Midbrain (tissue), 1 donor: Measurements from ENCODE around the gene FAM13A.
"Not testable (repeated sequence)": the region's sequence is repeated elsewhere in the genome, so short reads cannot be mapped to it uniquely, and the experiment has no call there.

Experiments used
- DNase-seq: peaks from one replicate; lab custom pipeline; 2025; lab: John Stamatoyannopoulos, UW

Gene FAM13A

GRCh38 chr4:88958080-88958479, 98.9 kb downstream of the FAM13A start:
- DNase-seq = no peak

DNA sequence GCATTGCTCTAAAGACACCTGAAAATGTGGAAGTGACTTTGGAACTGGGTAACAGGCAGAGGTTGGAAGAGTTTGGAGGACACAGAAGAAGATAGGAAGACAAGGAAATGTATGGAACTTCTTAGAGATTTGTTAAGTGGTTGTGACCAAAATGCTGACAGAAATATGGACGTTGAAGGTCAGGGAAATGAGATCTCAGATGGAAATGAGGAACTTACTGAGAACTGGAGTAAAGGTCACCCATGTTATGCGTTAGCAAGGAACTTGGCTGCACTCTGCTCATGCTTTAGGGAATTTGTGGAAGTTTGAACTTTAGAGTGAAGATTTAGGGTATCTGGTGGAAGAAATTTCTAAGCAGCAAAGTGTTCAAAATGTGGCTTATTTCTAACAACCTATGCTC, 99.4 kb downstream of the FAM13A start:
- no peak for DNase-seq

GRCh38 chr4:88955580-88956380, 101.2 kb downstream of the FAM13A start:
- no peak for DNase-seq

- no peak for DNase-seq
Measured at GRCh38 chr4:88953400-88953799, 103.6 kb downstream of the FAM13A start.

GRCh38 chr4:88952081-88952480, 104.9 kb downstream of the FAM13A start:
- DNase-seq = no peak

DNA sequence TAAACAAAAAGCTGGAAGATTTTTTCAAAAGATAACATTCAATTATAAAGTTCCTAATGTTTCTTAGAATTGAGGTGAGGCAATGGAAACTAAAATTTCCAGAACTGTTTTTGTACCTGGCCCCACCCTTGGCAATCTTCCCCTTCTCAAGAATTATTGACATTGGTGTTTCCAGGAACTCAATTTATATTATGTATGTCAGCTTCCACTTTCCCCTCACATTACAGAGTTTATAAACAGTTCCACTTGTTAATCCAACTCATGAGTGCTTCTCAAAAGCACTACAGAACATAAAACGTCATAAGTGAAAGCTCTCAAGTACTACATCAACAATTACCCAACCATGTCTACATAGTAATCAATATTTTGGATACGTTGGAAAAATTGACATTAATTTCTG, 107.4 kb downstream of the FAM13A start:
- DNase-seq = no peak

- no peak for DNase-seq
Measured at GRCh38 chr4:88940506-88940905, 116.5 kb downstream of the FAM13A start.

GRCh38 chr4:88939697-88940096, 117.3 kb downstream of the FAM13A start:
- DNase-seq = no peak

GRCh38 chr4:88938138-88938537, 118.8 kb downstream of the FAM13A start:
- DNase-seq = no peak

GRCh38 chr4:88937081-88937480, 119.9 kb downstream of the FAM13A start:
- DNase-seq = no peak

DNA sequence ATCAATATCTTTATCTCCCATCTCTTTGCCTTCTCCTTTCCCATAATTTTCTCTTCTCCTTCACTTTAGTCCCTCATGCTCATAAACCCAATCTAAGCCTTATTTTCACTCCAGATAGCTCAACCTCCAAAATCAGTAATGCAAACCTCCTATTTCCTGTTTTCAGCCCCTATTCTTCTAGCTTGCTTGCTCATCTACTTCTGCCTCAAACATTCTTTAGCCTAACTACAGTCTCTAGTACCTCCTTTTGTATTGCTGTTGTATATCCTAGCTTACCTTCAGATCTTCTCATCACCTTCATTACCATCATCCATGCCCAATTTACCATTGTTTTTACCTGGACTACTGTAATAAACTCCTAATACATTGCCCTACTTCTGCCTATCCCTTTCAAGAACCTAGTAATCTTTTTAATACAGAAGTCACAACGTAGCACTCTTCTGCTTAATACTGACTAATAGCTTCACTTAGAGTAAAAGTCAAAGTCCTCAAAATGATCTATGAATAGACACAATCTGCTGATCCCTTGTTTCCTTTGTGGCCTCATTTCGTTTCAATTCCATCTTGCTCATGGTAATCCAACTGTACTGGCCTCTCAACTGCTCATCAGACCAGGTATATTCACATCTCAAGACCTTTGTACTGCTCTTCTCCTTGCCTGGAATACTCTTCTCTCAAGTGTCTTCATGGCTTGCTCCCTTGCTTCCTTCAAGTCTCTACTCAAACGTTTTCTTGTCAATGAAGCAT, 123.4 kb downstream of the FAM13A start:
- DNase-seq = no peak

GRCh38 chr4:88928852-88929251, 128.1 kb downstream of the FAM13A start:
- no peak for DNase-seq

GRCh38 chr4:88927420-88927819, 129.6 kb downstream of the FAM13A start:
- no peak for DNase-seq

DNA sequence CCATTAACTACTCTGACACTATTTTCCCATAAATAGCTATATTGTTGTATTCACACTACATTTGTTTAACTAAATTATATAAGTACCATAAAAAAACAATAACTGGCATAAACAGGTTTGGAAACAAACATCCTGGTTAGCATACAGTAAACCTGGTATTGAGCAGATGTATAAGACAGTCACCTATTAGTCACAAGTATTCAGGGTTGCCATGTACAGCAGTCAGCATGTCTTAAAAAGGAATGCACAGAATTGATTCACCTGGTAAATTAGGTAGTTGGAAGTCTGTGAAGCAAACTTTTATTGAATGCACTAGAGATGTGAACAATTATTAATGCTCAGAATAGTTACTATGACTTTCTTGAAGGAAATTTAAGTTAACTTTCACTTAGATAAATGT, 137.9 kb downstream of the FAM13A start:
- no peak for DNase-seq

- DNase-seq = not testable (repeated sequence)
Measured at GRCh38 chr4:88913181-88913580, 143.8 kb downstream of the FAM13A start.

- no peak for DNase-seq
Measured at GRCh38 chr4:88911246-88912212, 145.5 kb downstream of the FAM13A start.

DNA sequence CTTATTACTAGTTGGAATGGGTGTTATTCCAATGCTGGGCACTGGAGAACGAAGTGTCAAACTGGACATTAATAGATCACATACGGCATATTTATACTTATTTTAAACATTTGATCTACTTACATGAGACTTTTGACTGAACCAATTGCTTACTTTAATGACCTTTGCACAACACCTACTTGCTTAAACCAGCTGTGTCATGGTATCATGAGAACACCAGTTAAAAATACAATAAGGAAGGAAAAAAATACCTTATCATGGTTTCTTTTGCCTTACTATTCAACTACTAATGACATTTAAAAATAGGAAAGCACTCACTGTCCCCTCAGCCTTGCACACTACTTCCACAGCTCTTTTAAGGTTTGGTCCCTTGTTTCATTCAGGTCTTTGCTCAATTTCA, 146.9 kb downstream of the FAM13A start:
- no peak for DNase-seq

- no peak for DNase-seq
Measured at GRCh38 chr4:88908521-88908920, 148.5 kb downstream of the FAM13A start.

GRCh38 chr4:88908003-88908402, 149.0 kb downstream of the FAM13A start:
- DNase-seq = no peak

GRCh38 chr4:88907478-88907877, 149.5 kb downstream of the FAM13A start:
- no peak for DNase-seq

- not testable (repeated sequence) for DNase-seq
Measured at GRCh38 chr4:88904240-88904639, 152.7 kb downstream of the FAM13A start.

- no peak for DNase-seq
Measured at GRCh38 chr4:88900432-88900831, 156.6 kb downstream of the FAM13A start.
